GM18505 (cell line): ENCODE measurements around the gene SMC6.

Experiments used
- ATAC-seq: cut with Tn5 transposase; IDR thresholded peaks from one replicate; pipeline ENCODE4 v1.9.1; 2021; ENCODE audit not compliant: unreplicated experiment
- POLR2A ChIP-seq: IDR thresholded peaks from 4 replicates; pipeline ENCODE4 v1.6.1; 2011; ENCODE audit warnings: borderline replicate concordance; ENCODE audit not compliant: insufficient read depth, insufficient read length; ENCODE audit errors: extremely low read depth

Gene SMC6

DNA sequence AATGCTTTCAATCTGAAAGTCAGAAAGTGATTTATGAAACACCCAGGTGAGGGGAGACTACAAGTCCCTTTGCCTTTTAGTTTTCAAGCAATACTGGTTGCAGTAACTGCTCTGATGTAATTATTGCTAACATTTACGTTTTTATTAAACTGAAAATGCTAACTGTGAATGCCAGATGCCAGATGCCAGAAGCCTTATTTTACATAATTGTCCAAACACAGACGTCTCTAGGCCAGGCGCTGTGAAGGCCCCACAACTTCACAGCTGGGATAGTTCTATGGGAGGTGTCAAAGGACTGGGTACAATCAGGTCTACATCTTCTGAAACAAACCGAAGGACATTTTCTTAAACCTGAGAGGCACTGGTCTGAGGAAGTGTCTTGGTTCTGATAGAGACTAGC, 35.2 kb upstream of the SMC6 start:
- no peak for TF ChIP-seq POLR2A
- no peak for ATAC-seq

DNA sequence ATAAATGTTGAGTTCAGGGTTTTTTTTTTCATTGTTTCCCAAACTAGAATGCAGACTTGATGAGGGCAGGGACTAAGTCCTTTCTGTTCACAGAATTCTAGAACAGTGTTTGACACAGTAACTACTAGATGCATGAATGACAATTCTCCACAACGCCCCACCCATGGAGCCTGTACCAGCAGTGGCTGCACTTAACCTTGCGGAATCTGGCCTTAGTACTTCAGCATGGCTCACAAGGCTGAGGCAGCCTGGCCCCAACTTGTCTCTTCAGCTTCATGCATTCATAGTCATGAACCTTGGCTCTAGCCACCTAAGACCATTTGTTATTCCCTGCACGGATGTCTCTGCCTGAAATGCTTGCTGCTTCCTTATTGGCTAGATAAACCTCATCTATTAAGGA, 33.1 kb upstream of the SMC6 start:
- no peak for TF ChIP-seq POLR2A
- ATAC-seq, result no peak

DNA sequence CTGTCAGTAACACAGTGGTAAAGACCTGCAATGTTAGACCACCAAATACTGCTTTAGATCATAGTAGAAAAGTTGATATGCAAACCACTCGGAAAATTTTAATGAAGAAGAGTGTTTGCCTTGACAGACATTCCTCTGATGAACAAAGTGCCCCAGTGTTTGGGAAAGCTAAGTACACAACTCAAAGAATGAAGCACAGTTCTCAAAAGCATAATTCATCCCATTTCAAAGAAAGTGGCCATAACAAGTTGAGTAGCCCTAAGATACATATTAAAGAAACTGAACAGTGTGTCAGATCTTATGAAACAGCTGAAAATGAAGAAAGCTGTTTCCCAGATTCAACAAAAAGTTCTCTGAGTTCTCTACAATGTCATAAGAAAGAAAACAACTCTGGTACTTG, 27.9 kb upstream of the SMC6 start:
- TF ChIP-seq POLR2A, result no peak
- ATAC-seq, result no peak

DNA sequence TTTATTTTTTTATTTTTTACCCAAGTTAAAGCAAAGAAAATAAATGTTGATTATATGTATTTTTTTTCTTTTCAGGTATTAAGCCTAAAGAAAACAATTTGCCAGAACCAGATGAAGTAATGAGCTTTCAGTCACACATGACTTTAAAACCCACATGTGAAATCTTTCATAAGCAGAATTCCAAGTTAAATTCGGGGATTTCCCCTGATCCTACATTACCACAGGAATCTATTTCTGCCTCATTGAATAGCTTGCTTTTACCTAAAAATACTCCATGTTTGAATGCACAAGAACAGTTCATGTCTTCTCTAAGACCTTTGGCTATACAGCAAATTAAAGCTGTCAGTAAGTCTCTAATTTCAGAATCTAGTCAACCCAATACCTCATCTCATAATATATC, 26.9 kb upstream of the SMC6 start:
- TF ChIP-seq POLR2A, result no peak
- ATAC-seq, result no peak

DNA sequence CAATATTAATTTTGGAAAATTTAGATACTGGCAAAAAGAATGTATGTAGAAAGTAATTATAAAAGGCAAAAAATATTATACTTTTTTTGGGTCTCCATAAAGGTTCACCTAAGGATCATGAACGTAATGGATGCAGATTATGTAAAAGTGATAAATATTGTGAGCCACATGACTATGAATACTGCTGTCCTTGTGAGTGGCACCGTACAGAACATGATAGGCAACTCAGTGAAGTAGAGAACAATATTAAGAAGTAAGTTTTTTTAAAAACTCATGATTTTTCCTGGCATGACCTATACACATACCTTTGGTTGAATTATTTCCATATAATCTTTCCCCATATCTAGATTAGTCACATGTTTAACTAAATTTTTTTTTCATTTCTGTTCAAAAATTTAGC, 18.9 kb upstream of the SMC6 start:
- no peak for ATAC-seq
- TF ChIP-seq POLR2A, result no peak

DNA sequence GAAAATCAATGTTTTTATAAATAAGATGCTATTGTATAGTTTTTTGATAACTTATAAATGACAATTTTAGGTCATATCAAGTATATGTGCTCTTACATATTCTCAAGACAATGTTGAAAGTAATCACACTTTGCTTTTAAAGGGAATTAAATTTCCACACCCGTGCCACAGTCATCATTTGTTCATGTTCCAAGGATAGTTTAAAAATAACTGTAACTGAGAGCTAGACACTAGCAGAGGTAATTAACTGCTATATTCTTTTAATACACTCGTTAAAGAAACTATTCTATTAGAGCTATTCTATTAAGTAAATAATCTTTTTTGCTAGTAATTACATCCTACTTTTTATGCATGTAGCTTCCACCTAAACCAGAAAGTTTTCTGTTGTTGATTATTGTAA, 18.3 kb upstream of the SMC6 start:
- no peak for TF ChIP-seq POLR2A
- ATAC-seq, result no peak

DNA sequence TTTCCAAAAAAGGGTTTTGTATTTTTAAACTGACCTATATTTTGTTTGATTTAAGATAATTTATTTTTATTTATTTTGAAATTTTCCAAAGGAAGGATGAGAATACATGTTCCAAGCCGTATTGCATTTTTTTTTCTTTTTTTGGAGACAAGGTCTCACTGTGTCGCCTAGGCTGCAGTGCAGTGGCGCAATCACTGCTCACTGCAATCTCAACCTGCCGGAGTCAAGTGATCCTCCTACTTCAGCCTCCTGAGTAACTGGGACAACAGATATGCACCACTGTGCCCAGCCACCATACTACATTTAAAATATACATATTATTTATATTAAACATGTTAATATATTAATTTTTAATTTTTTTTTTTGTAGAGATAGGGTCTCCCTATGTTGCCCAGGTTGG, 15.3 kb upstream of the SMC6 start:
- no peak for TF ChIP-seq POLR2A
- ATAC-seq, result no peak

DNA sequence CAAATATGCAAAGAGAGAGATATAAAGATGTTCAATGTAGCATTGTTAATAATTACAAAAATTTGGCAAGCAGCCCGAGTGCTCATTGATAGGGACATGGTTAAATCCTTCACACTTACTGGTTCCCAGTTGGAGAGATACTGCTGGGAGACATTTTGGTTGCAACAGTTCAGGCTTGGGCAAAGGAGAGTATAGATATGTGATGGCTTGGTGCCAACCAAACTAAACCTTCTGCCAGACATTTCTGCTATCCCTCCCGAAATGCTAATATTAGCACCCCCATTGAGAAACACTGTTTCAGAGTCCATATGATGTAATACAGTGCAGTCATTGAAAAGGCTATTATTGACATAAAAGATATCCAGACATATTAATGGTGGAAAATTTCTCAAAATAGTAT, 11.8 kb upstream of the SMC6 start:
- no peak for TF ChIP-seq POLR2A
- ATAC-seq, result no peak

DNA sequence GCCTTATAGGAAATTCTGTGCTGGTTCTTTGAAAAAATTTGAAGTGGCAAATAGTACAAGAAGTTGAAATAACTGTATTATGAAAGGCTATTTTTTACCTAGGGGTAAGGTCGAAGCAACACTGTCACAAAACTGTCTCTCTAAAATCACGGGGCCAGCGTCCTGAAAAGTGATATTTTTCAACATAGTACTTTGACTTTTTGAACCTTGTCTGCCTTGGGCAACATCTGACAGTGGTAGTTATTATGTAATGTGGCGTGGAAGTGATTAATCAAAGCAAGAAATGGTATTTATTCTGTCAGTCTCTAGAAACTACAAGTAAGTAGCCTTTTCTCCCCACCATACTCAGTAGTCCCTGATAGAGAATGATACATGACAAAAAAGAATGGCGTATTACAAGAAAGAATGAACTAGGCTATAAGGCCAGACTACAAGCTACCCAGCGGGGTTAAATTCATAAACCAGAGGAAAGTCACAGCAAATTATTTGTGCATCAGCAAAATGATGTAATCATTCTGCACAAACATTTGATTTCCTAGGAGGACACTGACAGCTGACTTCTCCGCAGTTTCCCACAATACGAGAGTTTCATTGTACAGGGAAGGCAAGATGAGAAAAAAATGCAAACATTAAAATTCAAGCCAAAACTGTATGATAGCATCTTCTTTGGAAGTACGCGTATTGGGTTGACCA, 10.2 kb upstream of the SMC6 start:
- no peak for TF ChIP-seq POLR2A
- no peak for ATAC-seq

DNA sequence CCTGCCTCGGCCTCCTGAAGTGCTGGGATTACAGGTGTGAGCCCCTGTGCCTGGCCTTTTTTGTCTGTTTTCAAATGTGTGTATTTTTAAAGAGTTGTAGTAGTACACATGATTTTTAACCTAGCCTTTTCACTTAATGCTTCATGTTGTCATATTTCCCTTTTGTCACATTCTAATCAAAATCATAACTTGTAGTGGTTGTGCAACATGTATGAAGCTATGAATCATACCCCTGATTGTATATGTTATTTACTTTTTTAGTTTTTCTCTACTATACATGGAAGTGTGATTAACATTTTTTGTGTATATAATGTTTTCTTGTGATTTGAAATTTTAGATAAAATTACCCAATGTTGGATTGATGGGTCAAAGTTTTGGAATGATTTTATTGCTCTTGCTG, 8.8 kb upstream of the SMC6 start:
- TF ChIP-seq POLR2A, result no peak
- no peak for ATAC-seq

DNA sequence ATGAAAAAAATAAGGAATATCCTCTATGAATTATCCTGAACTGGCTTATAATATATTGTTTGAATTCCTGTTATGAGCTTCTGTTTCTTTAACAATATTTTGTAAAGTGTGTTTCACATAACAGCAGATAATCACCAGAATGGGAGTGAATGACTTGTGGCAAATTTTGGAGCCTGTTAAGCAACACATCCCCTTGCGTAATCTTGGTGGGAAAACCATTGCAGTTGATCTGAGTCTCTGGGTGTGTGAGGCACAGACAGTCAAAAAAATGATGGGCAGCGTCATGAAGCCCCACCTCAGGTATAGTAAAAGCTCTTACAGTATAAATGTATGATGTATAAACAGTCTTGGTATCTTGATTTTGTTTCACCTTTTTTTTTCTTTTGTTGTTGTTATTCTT, 6.2 kb upstream of the SMC6 start:
- no peak for TF ChIP-seq POLR2A
- no peak for ATAC-seq

DNA sequence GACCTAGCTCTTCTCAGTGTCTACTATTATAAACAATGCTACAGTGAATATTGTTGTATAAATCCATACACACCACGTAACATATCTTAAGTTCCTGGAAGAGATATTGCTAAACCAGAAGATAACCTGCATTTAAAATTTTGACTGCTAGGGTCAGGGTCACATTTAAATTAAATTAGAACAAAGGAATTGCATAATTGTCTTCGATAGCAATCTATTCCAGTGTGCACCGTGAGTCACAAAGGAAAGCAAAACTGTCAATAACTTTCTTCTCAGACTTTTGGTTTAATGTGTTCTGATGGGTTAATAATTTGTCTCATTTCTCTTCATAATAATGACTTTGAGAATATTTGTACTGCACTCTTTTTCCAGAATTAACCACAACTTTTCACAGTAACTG, 4.5 kb upstream of the SMC6 start:
- no peak for TF ChIP-seq POLR2A
- no peak for ATAC-seq

DNA sequence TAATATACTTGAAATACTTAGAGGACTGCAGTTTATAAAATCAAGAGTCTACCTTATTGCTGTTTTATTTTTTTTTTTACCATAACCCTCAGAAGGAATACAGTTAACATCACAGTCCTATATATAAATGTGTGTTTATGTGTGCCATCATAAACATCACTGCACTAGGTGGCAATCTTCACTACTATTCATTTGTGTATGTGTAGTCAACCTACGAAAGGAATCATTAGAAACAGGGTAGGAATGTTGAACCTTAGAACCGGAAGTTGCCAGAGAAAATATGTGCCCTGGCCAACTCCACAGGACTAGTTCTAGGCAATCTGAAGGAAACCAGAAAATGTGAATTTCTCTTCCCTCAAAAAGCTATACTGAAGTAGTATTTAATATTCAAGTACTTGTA, 3.7 kb upstream of the SMC6 start:
- no peak for ATAC-seq
- no peak for TF ChIP-seq POLR2A

DNA sequence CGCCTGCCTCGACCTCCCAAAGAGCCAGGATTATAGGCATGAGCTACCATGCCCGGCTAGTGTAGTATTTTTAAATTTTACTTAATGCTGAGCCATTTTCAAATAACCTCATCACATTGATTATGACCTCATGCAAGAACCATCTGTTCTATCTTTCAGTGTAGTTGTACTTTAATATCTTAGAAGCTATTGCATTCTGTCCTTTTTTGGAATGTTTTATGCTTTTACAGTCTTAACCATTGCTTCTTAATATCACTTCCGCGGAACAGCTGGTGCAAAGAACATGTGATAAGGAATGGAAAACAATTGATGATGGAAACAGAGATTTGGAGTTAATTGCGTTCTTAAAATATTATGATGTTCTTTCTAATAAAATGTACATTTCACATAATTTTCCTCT, 3.1 kb upstream of the SMC6 start:
- ATAC-seq, result no peak
- no peak for TF ChIP-seq POLR2A
